Brain microvascular endothelial cell (primary cell): ENCODE data around the gene CD151.

Experiments
- DNase-seq: peaks from one replicate; pipeline ENCODE4 v3.0.0-alpha.2; 2020
- H3K27ac ChIP-seq: fragments of 250-450 bp; sonication (Bioruptor Pico); 2 replicates; pipeline ENCODE4 v1.5.1; 2020; ENCODE audit warnings: mild to moderate bottlenecking, moderate library complexity
- H3K27me3 ChIP-seq: fragments of 250-450 bp; sonication (Bioruptor Pico); replicated peaks from 2 replicates; pipeline ENCODE4 v1.5.1; 2020; ENCODE audit warnings: mild to moderate bottlenecking
- H3K36me3 ChIP-seq: fragments of 250-450 bp; sonication (Bioruptor Pico); replicated peaks from 2 replicates; pipeline ENCODE4 v1.5.1; 2020; ENCODE audit warnings: mild to moderate bottlenecking
- H3K4me3 ChIP-seq: 2 replicates; pipeline ENCODE4 v1.5.1; 2011; ENCODE audit warnings: low read depth, mild to moderate bottlenecking, control low read depth, low read length, moderate library complexity
- CTCF ChIP-seq: IDR thresholded peaks from 2 replicates; pipeline ENCODE4 v1.5.1; 2011; ENCODE audit warnings: low read depth, mild to moderate bottlenecking, moderate library complexity, low read length, control low read depth, inconsistent platforms; ENCODE audit errors: missing control alignments
- in situ Hi-C: cut with HindIII; loops from 2 replicates; pipeline ENCODE4 v1.10.0; 2017; ENCODE audit warnings: low sequenced_read_pairs, low pct_ligation_motif_present

The CD151 gene

DNA sequence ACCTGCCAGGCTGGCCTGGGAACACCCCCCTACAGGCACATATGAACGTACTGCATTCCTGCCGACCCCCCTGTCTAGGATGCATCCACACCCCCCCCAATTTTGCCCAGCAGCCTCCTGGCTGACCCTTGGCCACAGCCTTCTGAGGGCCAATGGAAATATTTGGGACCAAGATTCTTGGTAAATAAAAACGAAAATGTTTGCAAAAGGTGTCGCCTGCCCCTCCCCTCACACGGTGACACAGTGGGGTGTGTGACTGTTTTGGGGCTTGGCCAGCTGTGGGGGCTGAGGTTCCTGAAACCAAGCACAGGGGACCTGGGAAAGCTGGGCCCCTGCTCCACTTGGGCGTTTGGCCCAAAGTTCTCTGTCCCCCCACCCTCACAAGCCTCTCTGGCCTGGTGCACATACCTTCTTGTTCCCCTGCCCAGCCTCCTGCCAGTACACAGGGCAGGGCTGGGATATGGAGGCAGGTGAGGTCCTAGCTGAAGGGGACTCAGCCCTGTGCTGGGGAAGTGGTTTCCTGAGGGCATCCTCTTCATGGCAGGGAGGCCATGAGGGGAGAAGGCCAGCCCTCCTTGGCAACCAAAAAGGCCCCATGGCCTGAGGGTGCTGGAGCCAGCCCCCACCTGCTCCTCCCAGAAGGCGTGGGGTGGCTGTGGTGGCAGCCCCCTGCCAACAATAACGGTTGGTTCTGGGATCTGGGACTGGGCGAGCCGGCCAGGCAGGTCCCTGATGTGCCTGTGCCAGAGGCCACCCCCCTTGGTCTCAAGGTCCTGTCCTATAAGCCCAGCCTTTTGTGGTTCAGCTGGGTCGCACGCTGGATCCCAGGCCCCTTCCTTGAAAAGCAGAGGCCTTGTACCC, 7.2 kb upstream of the CD151 start:
- in situ Hi-C loops = no loop called here
- no peak for TF ChIP-seq CTCF
- H3K27ac ChIP-seq = no peak overlapping the region
- peaks cover 20% of the 10 kb centered on the region for H3K36me3 ChIP-seq
- DNase-seq = no peak
- no peaks in the 10 kb centered on the region for H3K27me3 ChIP-seq
- no peak overlapping the region for H3K4me3 ChIP-seq

- Histone ChIP-seq H3K27me3 (no peaks in the 10 kb centered on the region), H3K4me3 (no peak overlapping the region), H3K27ac (no peak overlapping the region), H3K36me3 (peaks cover 20% of the 10 kb centered on the region)
- in situ Hi-C loops = no loop called here
- TF ChIP-seq CTCF = no peak
- DNase-seq = no peak
These were observed 6.5 kb upstream of the CD151 start for GRCh38 chr11:826227-826621.

- Histone ChIP-seq H3K27me3 (no peaks in the 10 kb centered on the region), H3K27ac (no peak overlapping the region), H3K4me3 (no peak overlapping the region), H3K36me3 (peaks cover 18% of the 10 kb centered on the region)
- no peak for TF ChIP-seq CTCF
- in situ Hi-C loops = no loop called here
- no peak for DNase-seq
These were observed 6.0 kb upstream of the CD151 start for GRCh38 chr11:826836-827145.

DNA sequence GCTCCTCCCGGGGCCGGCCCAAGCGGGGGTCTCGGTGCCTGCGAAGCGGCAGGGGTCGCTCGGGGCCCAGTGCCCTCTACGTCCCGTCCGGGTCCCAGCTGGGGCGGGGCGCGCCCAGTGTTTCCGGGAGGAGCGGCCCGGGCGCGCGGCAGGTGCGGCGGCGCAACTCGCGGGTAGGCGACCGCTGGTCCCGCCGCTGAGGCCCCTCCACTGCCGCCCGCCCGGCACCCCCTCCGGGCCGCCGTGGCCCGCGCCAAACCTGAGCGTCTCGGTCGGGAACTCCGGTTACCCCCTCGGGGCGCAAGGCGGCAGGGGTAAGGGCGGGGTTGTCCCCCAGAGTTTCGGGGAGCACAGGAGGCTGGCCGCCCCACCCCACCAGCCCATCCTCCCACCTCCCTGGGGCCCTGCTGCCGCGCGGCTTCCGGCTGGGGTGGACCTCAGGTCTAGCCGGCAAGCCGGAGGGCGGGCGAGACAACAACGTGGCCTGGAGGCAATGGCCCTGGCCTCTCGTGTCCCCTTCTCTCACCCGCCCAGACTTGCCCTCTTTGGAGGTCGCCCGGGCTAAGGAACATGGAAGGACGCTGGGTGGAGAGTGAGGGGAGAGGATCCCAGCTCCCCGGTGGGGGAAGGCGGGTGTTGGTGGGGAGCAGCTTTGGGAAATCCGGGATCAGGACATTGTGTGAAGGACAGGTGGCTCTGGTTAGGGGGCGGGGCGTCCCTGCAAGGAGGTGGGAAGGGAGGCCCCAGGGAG, 5.4 kb upstream of the CD151 start:
- no peaks in the 10 kb centered on the region for H3K27me3 ChIP-seq
- DNase-seq = no peak
- no peak overlapping the region for H3K27ac ChIP-seq
- peaks cover 18% of the 10 kb centered on the region for H3K36me3 ChIP-seq
- H3K4me3 ChIP-seq = no peak overlapping the region
- no peak for TF ChIP-seq CTCF
- in situ Hi-C loops = no loop called here

DNA sequence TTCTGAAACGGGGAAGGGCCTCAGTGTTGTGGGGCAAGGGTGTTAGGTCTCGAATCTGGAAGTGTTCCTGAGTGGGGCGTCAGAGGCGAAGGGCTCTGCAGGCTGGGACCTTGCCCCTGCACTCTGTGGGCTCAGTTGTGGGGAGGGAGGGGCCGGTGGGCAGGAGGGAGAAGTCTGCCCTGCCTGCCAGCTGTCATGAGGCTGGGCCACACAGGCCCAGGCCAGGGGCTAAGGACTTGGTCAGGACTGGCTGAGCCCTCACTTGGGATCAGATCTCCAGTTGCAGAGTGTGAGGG, 4.9 kb upstream of the CD151 start, which contains the start of gene CRACR2B:
Gene CRACR2B (plus strand): TSS at position 23 of the 296 bp plus-strand sequence. CDS start 689 bp downstream, outside the sequence.
- H3K4me3 ChIP-seq = no peak within 1 kb of the TSS
- peaks cover 18% of the 10 kb centered on the region for H3K36me3 ChIP-seq
- H3K27me3 ChIP-seq = no peaks in the 10 kb centered on the region
- DNase-seq = no peak
- H3K27ac ChIP-seq = no peak within 1 kb of the TSS
- in situ Hi-C loops = no loop called here
- TF ChIP-seq CTCF = no peak
